HepG2 (cell line): ENCODE data around the gene TCAP. TPM values are rescaled to one million over a fixed set of nuclear protein-coding genes. Genes with fewer than 3 reads are reported as not detected.

Experiments used
- CHD2 ChIP-seq: IDR thresholded peaks from 2 replicates; pipeline ENCODE4 v1.6.1; 2011; ENCODE audit warnings: low read depth, low read length, improper control_type of control experiment
- E2F5 ChIP-seq: sonication (generic); formaldehyde crosslinking; conservative IDR thresholded peaks from 2 replicates; pipeline ENCODE4 v1.4.0; 2020; ENCODE audit warnings: missing genetic modification reagents
- FOXJ3 ChIP-seq: sonication (generic); formaldehyde crosslinking; IDR thresholded peaks from 2 replicates; pipeline ENCODE4 v1.4.0; 2020; ENCODE audit warnings: missing genetic modification reagents, mild to moderate bottlenecking, borderline replicate concordance
- FOXP1 ChIP-seq, 2 experiments: fragments of 450-650 bp in 1 of 2; IDR thresholded peaks; 2 replicates each; pipeline ENCODE4 v1.6.1; 2017 to 2018; ENCODE audit warnings: antibody characterized with exemption in 1 of 2
- FUBP1 ChIP-seq: sonication (generic); formaldehyde crosslinking; IDR thresholded peaks from 2 replicates; pipeline ENCODE4 v1.5.1; 2020; ENCODE audit warnings: missing genetic modification reagents, mild to moderate bottlenecking, borderline replicate concordance
- GLI4 ChIP-seq: sonication (generic); formaldehyde crosslinking; IDR thresholded peaks from 2 replicates; pipeline ENCODE4 v1.5.1; 2020; ENCODE audit warnings: missing genetic modification reagents, mild to moderate bottlenecking, moderate library complexity, borderline replicate concordance
- HDAC1 ChIP-seq: sonication (generic); formaldehyde crosslinking; IDR thresholded peaks from 2 replicates; pipeline ENCODE4 v1.5.1; 2020; ENCODE audit warnings: mild to moderate bottlenecking, missing genetic modification reagents
- HNRNPH1 ChIP-seq: fragments of 200-400 bp; formaldehyde crosslinking; optimal IDR thresholded peaks from 2 replicates; pipeline ENCODE3; 2017; ENCODE audit warnings: mild to moderate bottlenecking, low read depth, low read length
- IRF9 ChIP-seq: sonication (generic); formaldehyde crosslinking; IDR thresholded peaks from 2 replicates; pipeline ENCODE4 v1.8.0; 2022; ENCODE audit warnings: missing genetic modification reagents, mild to moderate bottlenecking, borderline replicate concordance
- JUND ChIP-seq: sonication (generic); formaldehyde crosslinking; IDR thresholded peaks from 2 replicates; pipeline ENCODE4 v1.8.0; 2022; ENCODE audit warnings: mild to moderate bottlenecking, missing genetic modification reagents
- KLF15 ChIP-seq: sonication (generic); formaldehyde crosslinking; IDR thresholded peaks from 2 replicates; pipeline ENCODE4 v1.8.1; 2023; ENCODE audit warnings: borderline replicate concordance, mild to moderate bottlenecking, inconsistent platforms, missing genetic modification reagents, mixed read lengths
- MAFF ChIP-seq: IDR thresholded peaks from 2 replicates; pipeline ENCODE4 v1.6.1; 2011; ENCODE audit warnings: low read depth, low read length, improper control_type of control experiment
- MTA3 ChIP-seq: sonication (generic); formaldehyde crosslinking; IDR thresholded peaks from 2 replicates; pipeline ENCODE4 v1.4.0; 2020; ENCODE audit warnings: missing genetic modification reagents
- NKX3-1 ChIP-seq: sonication (generic); formaldehyde crosslinking; IDR thresholded peaks from 2 replicates; pipeline ENCODE4 v1.5.0; 2020; ENCODE audit warnings: missing genetic modification reagents
- NONO ChIP-seq, 2 experiments: fragments of 450-650 bp in 1 of 2; sonication (generic) in 1 of 2; formaldehyde crosslinking in 1 of 2; IDR thresholded peaks in 1 of 2; conservative IDR thresholded peaks in 1 of 2; 2 replicates each; pipeline versions ENCODE4 v1.6.1 to v1.8.0; 2017 to 2022; ENCODE audit warnings: mild to moderate bottlenecking in 1 of 2, missing genetic modification reagents in 1 of 2, moderate library complexity in 1 of 2
- RFX5 ChIP-seq: IDR thresholded peaks from 2 replicates; pipeline ENCODE4 v1.6.1; 2011; ENCODE audit warnings: low read depth, low read length, improper control_type of control experiment
- SALL2 ChIP-seq: sonication (generic); formaldehyde crosslinking; IDR thresholded peaks from 2 replicates; pipeline ENCODE4 v1.8.1; 2023; ENCODE audit warnings: mild to moderate bottlenecking, missing genetic modification reagents, inconsistent platforms
- SSRP1 ChIP-seq: IDR thresholded peaks from 2 replicates; pipeline ENCODE4 v1.6.1; 2016; ENCODE audit warnings: control low read depth
- TRAFD1 ChIP-seq: sonication (generic); formaldehyde crosslinking; IDR thresholded peaks from 2 replicates; pipeline ENCODE4 v1.5.1; 2020; ENCODE audit warnings: missing genetic modification reagents, mild to moderate bottlenecking, borderline replicate concordance
- ZBTB14 ChIP-seq: sonication (generic); formaldehyde crosslinking; IDR thresholded peaks from 2 replicates; pipeline ENCODE4 v1.4.0; 2020; ENCODE audit warnings: missing genetic modification reagents
- ZNF280B ChIP-seq: sonication (generic); formaldehyde crosslinking; IDR thresholded peaks from 2 replicates; pipeline ENCODE4 v1.5.0; 2020; ENCODE audit warnings: missing genetic modification reagents, mild to moderate bottlenecking, borderline replicate concordance
- ZNF34 ChIP-seq: sonication (generic); formaldehyde crosslinking; IDR thresholded peaks from 2 replicates; pipeline ENCODE4 v1.4.0; 2020; ENCODE audit warnings: mild to moderate bottlenecking, missing genetic modification reagents, borderline replicate concordance
- ZNF619 ChIP-seq: sonication (generic); formaldehyde crosslinking; IDR thresholded peaks from 2 replicates; pipeline ENCODE4 v1.4.0; 2020; ENCODE audit warnings: mild to moderate bottlenecking, missing genetic modification reagents
- polyA plus RNA-seq, 8 experiments: library from polyadenylated mRNA; depleted of rRNA in 3 of 8; stranded (reverse) in 7 of 8; unstranded in 1 of 8; fragments of >200 nt; fragmentation: Illumina TruSeq in 4 of 8; extraction: Trizol in 4 of 8; gene quantifications; 2 replicates each; pipeline versions ENCODE4 v1.2.1 to v1.2.3, GENCODE V29; 2011 to 2016; ENCODE audit warnings: low read depth in 4 of 8, missing spikeins in 1 of 8, mixed read lengths in 1 of 8; ENCODE audit not compliant: insufficient read depth in 1 of 8
- total RNA-seq, 5 experiments: library from RNA; depleted of rRNA; stranded (reverse); fragments of >200 nt; fragmentation: Illumina TruSeq; extraction: Trizol; gene quantifications; 2 replicates each; pipeline ENCODE4 v1.2.3, GENCODE V29; 2016; ENCODE audit warnings: low read depth in 1 of 5

Gene TCAP
- total and polyA plus RNA-seq, 2 of the 13 experiments (the other 11 are each of a cell fraction or from before 2014, with no cell fraction given): 0.24 to 0.65 TPM

GRCh38 chr17:39699818-39700147 lies 34.6 kb downstream of the TCAP start, which contains the start of gene ERBB2 (continued):
- no peak for TF ChIP-seq HNRNPH1
- TF ChIP-seq ZNF619: no peak
- TF ChIP-seq NONO (IDR thresholded peaks at IDR 0.05): no peak
- TF ChIP-seq NONO (CRISPR knock-in tag; conservative IDR thresholded peaks at IDR 0.05): peak; percentile 22; the same call in 1 of the 2 replicates
- TF ChIP-seq ZBTB14 (CRISPR knock-in tag): no peak
- TF ChIP-seq TRAFD1 (CRISPR knock-in tag): no peak
- TF ChIP-seq E2F5 (CRISPR knock-in tag): no peak; the same call in 1 of the 2 replicates
- no peak for TF ChIP-seq ZNF280B
- no peak for TF ChIP-seq FOXP1 (IDR thresholded peaks at IDR 0.05)
- 0 out of 2 replicates have a peak, but pooled peaks have one; percentile 9 for TF ChIP-seq FOXP1 (CRISPR knock-in tag; IDR thresholded peaks at IDR 0.05)
- TF ChIP-seq FOXJ3: no peak
- no peak for TF ChIP-seq MTA3 (CRISPR knock-in tag)
- TF ChIP-seq RFX5: no peak
- TF ChIP-seq JUND: no peak
- TF ChIP-seq CHD2: no peak
- TF ChIP-seq GLI4 (CRISPR knock-in tag): no peak
- no peak for TF ChIP-seq MAFF
- no peak for TF ChIP-seq IRF9 (CRISPR knock-in tag)
- no peak for TF ChIP-seq HDAC1
- no peak for TF ChIP-seq FUBP1
- TF ChIP-seq ZNF34 (CRISPR knock-in tag): 0 out of 2 replicates have a peak, but pooled peaks have one; percentile 60
- no peak for TF ChIP-seq NKX3-1 (CRISPR knock-in tag)
- no peak for TF ChIP-seq SSRP1 (CRISPR knock-in tag)
- no peak for TF ChIP-seq KLF15
- TF ChIP-seq SALL2 (CRISPR knock-in tag): no peak
